K562 (cell line): ENCODE data around the gene CD68. TPM values are rescaled to one million over a fixed set of nuclear protein-coding genes. Genes with fewer than 3 reads are reported as not detected.

ENCODE experiments used
- ATAC-seq: fragments of 200-7000 bp; cut with Tn5 transposase; 3 replicates; pipeline ENCODE4 v1.9.1; 2020; ENCODE audit warnings: moderate library complexity
- BruUV-seq: library from RNA; stranded (reverse); fragments of 400-500 nt; replicated peaks from 2 replicates; lab custom pipeline; 2021; lab: Mats Ljungman, UMichigan
- CTCF ChIA-PET: fragments of 300-600 bp; formaldehyde crosslinking; extraction: SDS; loops from one replicate; lab custom pipeline; 2021; ENCODE audit warnings: low intra/inter-chr PET ratio; lab: Yijun Ruan, JAX
- POLR2A ChIA-PET: fragments of 300-600, 350-650 bp; sonication (Branson Sonifier 250); formaldehyde crosslinking; extraction: SDS; loops from one replicate; lab custom pipeline; 2021; ENCODE audit warnings: antibody characterized with exemption, inconsistent platforms; lab: Yijun Ruan, JAX
- DNase-seq, 4 experiments: peaks; one replicate each; pipeline versions ENCODE4 v3.0.0 to v3.0.0-alpha.2; 2011 to 2018; ENCODE audit warnings: low spot score in 3 of 4, mixed read lengths in 3 of 4; ENCODE audit errors: extremely low read depth in 1 of 4
- FAIRE-seq: peaks from 2 replicates; lab custom pipeline; 2011; peaks lifted over from hg19 to GRCh38; lab: Jason Lieb, UNC
- H2AFZ ChIP-seq: 2 replicates; pipeline ENCODE4 v1.6.0; 2011; ENCODE audit warnings: low read depth, low read length, control low read depth, inconsistent platforms
- H3K27ac ChIP-seq: fragments of 200-600 bp; 3 replicates; pipeline ENCODE4 v1.8.0; 2011; ENCODE audit warnings: low read depth, mild to moderate bottlenecking, control low read depth, inconsistent platforms, low read length, moderate library complexity, mixed read lengths; ENCODE audit errors: extremely low read depth
- H3K27me3 ChIP-seq, 2 experiments: fragments of 300-600 bp in 1 of 2; 2 replicates in 1 of 2; 3 replicates in 1 of 2; pipeline versions ENCODE4 v1.6.0 to v1.8.0; 2011; ENCODE audit warnings: inconsistent platforms in 2 of 2, low read length in 2 of 2, mild to moderate bottlenecking in 1 of 2, mixed read lengths in 1 of 2, moderate library complexity in 1 of 2; ENCODE audit not compliant: control insufficient read depth in 2 of 2, insufficient read depth in 2 of 2
- H3K36me3 ChIP-seq: fragments of 300-600 bp; 3 replicates; pipeline ENCODE4 v1.8.0; 2011; ENCODE audit warnings: mild to moderate bottlenecking, low read length, inconsistent platforms; ENCODE audit not compliant: control insufficient read depth, insufficient read depth
- H3K4me1 ChIP-seq, 2 experiments: fragments of 200-600 bp in 1 of 2; replicated peaks in 1 of 2; 2 replicates in 1 of 2; 3 replicates in 1 of 2; pipeline versions ENCODE4 v1.5.1 to v1.8.0; 2011; ENCODE audit warnings: inconsistent platforms in 2 of 2, low read length in 2 of 2, mild to moderate bottlenecking in 1 of 2, mixed read lengths in 1 of 2, moderate library complexity in 1 of 2; ENCODE audit not compliant: control insufficient read depth in 2 of 2, insufficient read depth in 2 of 2
- H3K4me2 ChIP-seq: 2 replicates; pipeline ENCODE4 v1.6.1; 2011; ENCODE audit warnings: low read length, control low read depth, inconsistent platforms, mixed read lengths; ENCODE audit not compliant: insufficient read depth
- H3K4me3 ChIP-seq: fragments of 200-600 bp; sonication (generic), shearing (Covaris generic); 2 replicates; pipeline ENCODE4 v1.5.1; 2016; ENCODE audit warnings: control low read depth, inconsistent platforms
- H3K79me2 ChIP-seq: fragments of 200-600 bp; 3 replicates; pipeline ENCODE4 v1.8.0; 2011; ENCODE audit warnings: low read length, inconsistent platforms; ENCODE audit not compliant: control insufficient read depth, insufficient read depth
- H3K9ac ChIP-seq, 2 experiments: 2 replicates each; pipeline versions ENCODE4 v1.6.0 to v1.6.1; 2011; ENCODE audit warnings: low read depth in 2 of 2, low read length in 2 of 2, control low read depth in 1 of 2, inconsistent platforms in 1 of 2, mild to moderate bottlenecking in 1 of 2, mixed read lengths in 1 of 2; ENCODE audit not compliant: insufficient read depth in 1 of 2
- H3K9me1 ChIP-seq: one replicate; pipeline ENCODE4 v1.6.0; 2011; ENCODE audit warnings: inconsistent platforms, mild to moderate bottlenecking, low read length, moderate library complexity; ENCODE audit not compliant: control insufficient read depth, insufficient read depth
- H3K9me3 ChIP-seq: replicated peaks from 2 replicates; pipeline ENCODE4 v1.5.1; 2011; ENCODE audit warnings: low read depth, low read length, inconsistent platforms; ENCODE audit not compliant: control insufficient read depth, insufficient read depth
- H4K20me1 ChIP-seq: replicated peaks from 2 replicates; pipeline ENCODE4 v1.6.1; 2011; ENCODE audit warnings: low read length, inconsistent platforms, mixed read lengths; ENCODE audit not compliant: control insufficient read depth, insufficient read depth
- BDP1 ChIP-seq: IDR thresholded peaks from 3 replicates; pipeline ENCODE4 v1.6.1; 2011; ENCODE audit not compliant: insufficient read length, insufficient read depth
- CHD2 ChIP-seq: IDR thresholded peaks from 2 replicates; pipeline ENCODE4 v1.6.1; 2011; ENCODE audit warnings: low read depth, low read length
- CTCF ChIP-seq, 3 experiments: IDR thresholded peaks in 2 of 3; conservative IDR thresholded peaks in 1 of 3; 2 replicates each; pipeline ENCODE4 v1.5.1; 2011 to 2012; ENCODE audit warnings: low read length in 3 of 3, mild to moderate bottlenecking in 3 of 3, control low read depth in 2 of 3, improper control_type of control experiment in 1 of 3, inconsistent platforms in 1 of 3, low read depth in 1 of 3, mixed read lengths in 1 of 3, moderate library complexity in 1 of 3; ENCODE audit not compliant: insufficient read depth in 2 of 3
- DPF2 ChIP-seq: fragments of 450-650 bp; IDR thresholded peaks from 2 replicates; pipeline ENCODE4 v1.6.1; 2016
- E2F6 ChIP-seq, 2 experiments: IDR thresholded peaks; 2 replicates each; pipeline ENCODE4 v1.6.1; 2011; ENCODE audit warnings: borderline replicate concordance in 1 of 2, control low read depth in 1 of 2, low read depth in 1 of 2, low read length in 1 of 2, mild to moderate bottlenecking in 1 of 2, mixed read lengths in 1 of 2, moderate library complexity in 1 of 2; ENCODE audit not compliant: insufficient read depth in 1 of 2, insufficient read length in 1 of 2, poor library complexity in 1 of 2, severe bottlenecking in 1 of 2; ENCODE audit errors: extremely low read depth in 1 of 2
- FOXA1 ChIP-seq: fragments of 450-650 bp; IDR thresholded peaks from 2 replicates; pipeline ENCODE4 v1.6.1; 2016; ENCODE audit warnings: mild to moderate bottlenecking, borderline replicate concordance
- HDAC1 ChIP-seq, 2 experiments: fragments of 450-650 bp; IDR thresholded peaks; 2 replicates each; pipeline ENCODE4 v1.6.1; 2016 to 2017; ENCODE audit warnings: inconsistent platforms in 1 of 2, mild to moderate bottlenecking in 1 of 2, moderate library complexity in 1 of 2
- HMG20A ChIP-seq: fragments of 450-650 bp; formaldehyde crosslinking; conservative IDR thresholded peaks from 2 replicates; pipeline ENCODE4 v1.4.0; 2020; ENCODE audit warnings: mild to moderate bottlenecking, mixed read lengths
- KAT2B ChIP-seq: IDR thresholded peaks from one replicate; pipeline ENCODE4 v1.6.1; 2012; ENCODE audit warnings: low read depth, mild to moderate bottlenecking, control low read depth, inconsistent platforms, low read length, moderate library complexity
- MTA3 ChIP-seq: fragments of 450-650 bp; formaldehyde crosslinking; IDR thresholded peaks from 2 replicates; pipeline ENCODE4 v1.6.1; 2017; ENCODE audit warnings: mild to moderate bottlenecking, borderline replicate concordance
- MYC ChIP-seq, 2 experiments: fragments of 250-450 bp in 1 of 2; sonication (Bioruptor Pico) in 1 of 2; IDR thresholded peaks; 2 replicates each; pipeline versions ENCODE4 v1.5.1 to v1.6.1; 2012 to 2021; ENCODE audit warnings: low read depth in 2 of 2, borderline replicate concordance in 1 of 2, improper control_type of control experiment in 1 of 2, low read length in 1 of 2, mild to moderate bottlenecking in 1 of 2, moderate library complexity in 1 of 2
- NR1H2 ChIP-seq: sonication (generic); formaldehyde crosslinking; IDR thresholded peaks from 2 replicates; pipeline ENCODE4 v1.4.0; 2020; ENCODE audit warnings: mild to moderate bottlenecking, missing genetic modification reagents
- POLR2G ChIP-seq: fragments of 200-400 bp; formaldehyde crosslinking; IDR thresholded peaks from 2 replicates; pipeline ENCODE4 v1.6.1; 2017; ENCODE audit warnings: low read depth, mild to moderate bottlenecking, antibody characterized with exemption, low read length, moderate library complexity
- SAP30 ChIP-seq: fragments of 200-600 bp; sonication (generic); IDR thresholded peaks from 2 replicates; pipeline ENCODE4 v1.6.1; 2012; ENCODE audit warnings: borderline replicate concordance, low read depth, mild to moderate bottlenecking, moderate library complexity, low read length, control low read depth, inconsistent platforms; ENCODE audit not compliant: insufficient read depth, poor library complexity, severe bottlenecking
- SRSF1 ChIP-seq: fragments of 200-400 bp; formaldehyde crosslinking; IDR thresholded peaks from 2 replicates; pipeline ENCODE4 v1.6.1; 2017; ENCODE audit warnings: mild to moderate bottlenecking, low read depth, low read length, moderate library complexity
- ZBTB7A ChIP-seq: IDR thresholded peaks from 2 replicates; pipeline ENCODE4 v1.6.1; 2011; ENCODE audit warnings: low read depth, mild to moderate bottlenecking, low read length, moderate library complexity, borderline replicate concordance; ENCODE audit not compliant: control insufficient read depth
- ZNF316 ChIP-seq: fragments of 450-650 bp; IDR thresholded peaks from 2 replicates; pipeline ENCODE4 v1.6.1; 2016
- ZNF507 ChIP-seq: conservative IDR thresholded peaks from 2 replicates; pipeline ENCODE4 v1.6.1; 2017; ENCODE audit warnings: missing genetic modification characterization, missing compliant biosample characterization
- WGBS: fragments of 100-300 bp; shearing (Covaris generic); methylation state at CpG from one replicate; pipeline ENCODE4 v1.1.6; 2016; ENCODE audit warnings: low coverage, mixed read lengths; ENCODE audit not compliant: insufficient coverage; ENCODE audit errors: missing lambda C conversion rate; 5-methylcytosine and 5-hydroxymethylcytosine counted together
- in situ Hi-C: fragments of 300-500 bp; cut with MboI; formaldehyde crosslinking; loops from 4 replicates; pipeline ENCODE4 v1.15.0; 2018; ENCODE audit warnings: inconsistent platforms, mixed read lengths
- intact Hi-C: fragments of 100-400 bp; cut with micrococcal nuclease; formaldehyde crosslinking; loops from 2 replicates; pipeline ENCODE4 v1.14.2; 2022
- polyA plus RNA-seq, 8 experiments: library from polyadenylated mRNA; depleted of rRNA in 4 of 8; stranded (reverse) in 5 of 8; unstranded in 3 of 8; fragments of >200 nt; fragmentation: Nextera tagmentation in 2 of 8; fragmentation: Illumina TruSeq in 1 of 8; extraction: Ambion mirVana in 2 of 8; extraction: Trizol in 1 of 8; gene quantifications; 2 replicates each; pipeline versions ENCODE4 v1.2.1 to v1.2.3, GENCODE V29; 2011 to 2014; ENCODE audit warnings: inconsistent platforms in 1 of 8, missing spikeins in 1 of 8
- total RNA-seq, 7 experiments: library from RNA; depleted of rRNA in 6 of 7; stranded (reverse); fragments of >200 nt in 6 of 7; fragmentation: Illumina TruSeq in 2 of 7; extraction: Trizol in 2 of 7; gene quantifications; 2 replicates each; pipeline versions ENCODE4 v1.2.1 to v1.2.3, GENCODE V29; 2011 to 2021; ENCODE audit warnings: low replicate concordance in 1 of 7

Gene CD68
- total and polyA plus RNA-seq, 9 of the 15 experiments (the other 6 are each of a cell fraction or from before 2014, with no cell fraction given): 28.2 to 89.8 (median 37.7) TPM

DNA sequence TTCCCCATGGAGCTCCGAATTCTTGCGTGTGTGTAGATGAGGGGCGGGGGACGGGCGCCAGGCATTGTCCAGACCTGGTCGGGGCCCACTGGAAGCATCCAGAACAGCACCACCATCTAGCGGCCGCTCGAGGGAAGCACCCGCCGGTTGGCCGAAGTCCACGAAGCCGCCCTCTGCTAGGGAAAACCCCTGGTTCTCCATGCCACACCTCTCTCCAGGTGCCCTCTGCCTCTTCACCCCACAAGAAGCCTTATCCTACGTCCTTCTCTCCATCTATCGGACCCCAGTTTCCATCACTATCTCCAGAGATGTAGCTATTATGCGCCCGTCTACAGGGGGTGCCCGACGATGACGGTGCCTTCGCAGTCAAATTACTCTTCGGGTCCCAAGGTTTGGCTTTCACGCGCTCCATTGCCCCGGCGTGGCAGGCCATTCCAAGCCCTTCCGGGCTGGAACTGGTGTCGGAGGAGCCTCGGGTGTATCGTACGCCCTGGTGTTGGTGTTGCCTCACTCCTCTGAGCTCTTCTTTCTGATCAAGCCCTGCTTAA lies 18.3 kb upstream of the CD68 start:
- no peaks in the 10 kb centered on the region for H3K27me3 ChIP-seq
- CTCF ChIA-PET: interaction anchor here (0.6 to 2.3 kb wide), 5 partner anchors 47 to 1936 kb away, joined by 3 to 16 read pairs (median 4); partner anchors contain the start of genes TP53 and WRAP53
- peaks cover 10 to 52% of the 10 kb centered on the region in 2 experiments; a peak in 4 of 5 replicates for H3K4me1 ChIP-seq
- ATAC-seq (peak; percentile 89), FAIRE-seq (peak; percentile 79), DNase-seq (peak; percentile 77 to 87 (median 82))
- H3K9me3 ChIP-seq: no peaks in the 10 kb centered on the region
- no peaks in the 10 kb centered on the region for H4K20me1 ChIP-seq
- H3K36me3 ChIP-seq: peaks cover 32% of the 10 kb centered on the region; the same call in 2 of the 3 replicates
- peaks cover 33% of the 10 kb centered on the region for H3K79me2 ChIP-seq
- POLR2A ChIA-PET: interaction anchor here (0.5 to 1.5 kb wide), 12 partner anchors 9 to 230 kb away, joined by 3 to 9 read pairs (median 4); partner anchors contain the start of genes CD68, TP53 and WRAP53
- H2AFZ ChIP-seq: peak overlapping the region; percentile 90
- peak overlapping the region; percentile 81 for H3K27ac ChIP-seq
- H3K4me3 ChIP-seq: peak overlapping the region; percentile 76
- WGBS: under 1% methylated on average over 30 of the region's 32 CpGs
- H3K9ac ChIP-seq: peak overlapping the region; percentile 85 to 95
- peak overlapping the region; percentile 98 for H3K4me2 ChIP-seq
- TSS peak; percentile 87 for BruUV-seq
- in situ Hi-C loops: loop anchor here (25.0 kb wide), 1 partner anchor 524 kb away; the partner anchor contains the start of genes SLC16A11 and SLC16A13
- no peaks in the 10 kb centered on the region for H3K9me1 ChIP-seq
- intact Hi-C loops: loop anchor here (1.0 to 5.0 kb wide), 3 partner anchors 47 to 204 kb away; partner anchors contain the start of genes POLR2A and TMEM95
- TF ChIP-seq HMG20A (CRISPR knock-in tag) (no peak), MYC (IDR thresholded peaks at IDR 0.05; ENCODE audit: low read depth, low read length) (no peak; the same call in 1 of the 2 replicates), MYC (CRISPR knock-in tag; IDR thresholded peaks at IDR 0.05; ENCODE audit: borderline replicate concordance, low read depth) (peak; percentile 55; the same call in 1 of the 2 replicates), SAP30 (peak; percentile 38), KAT2B (no peak), ZNF507 (tag) (no peak), SRSF1 (no peak), FOXA1 (no peak), CHD2 (no peak), ZNF316 (0 out of 2 replicates have a peak, but pooled peaks have one; percentile 10), CTCF (IDR thresholded peaks at IDR 0.05 in 2 of 3, conservative IDR thresholded peaks at IDR 0.05 in 1 of 3; ENCODE audit: insufficient read depth in 2 of 3, low read depth in 1 of 3, low read length in 3 of 3) (peak; percentile 76 to 86 (median 79)), DPF2 (no peak), ZBTB7A (0 out of 2 replicates have a peak, but pooled peaks have one; percentile 10), NR1H2 (CRISPR knock-in tag) (no peak), POLR2G (no peak), MTA3 (0 out of 2 replicates have a peak, but pooled peaks have one; percentile 29), HDAC1 (IDR thresholded peaks at IDR 0.05) (peak in 1 of 2 experiments; percentile 56; a peak in 1 of 4 replicates), BDP1 (no peak), E2F6 (IDR thresholded peaks at IDR 0.05; ENCODE audit: borderline replicate concordance in 1 of 2, extremely low read depth in 1 of 2, insufficient read depth in 1 of 2, insufficient read length in 1 of 2, low read depth in 1 of 2, low read length in 1 of 2, poor library complexity in 1 of 2, severe bottlenecking in 1 of 2) (peak in 1 of 2 experiments; percentile 35)
